HEK293T (cell line): ENCODE measurements around the gene ABCA4.

Experiments used
- BHLHE40 ChIP-seq: fragments of 450-650 bp; IDR thresholded peaks from 2 replicates; pipeline ENCODE4 v1.6.1; 2016; ENCODE audit warnings: mild to moderate bottlenecking, moderate library complexity, borderline replicate concordance
- ELF4 ChIP-seq: fragments of 450-650 bp; IDR thresholded peaks from 2 replicates; pipeline ENCODE4 v1.6.1; 2017; ENCODE audit warnings: antibody characterized with exemption
- FOXA1 ChIP-seq: fragments of 450-650 bp; IDR thresholded peaks from 2 replicates; pipeline ENCODE4 v1.6.1; 2016; ENCODE audit warnings: mild to moderate bottlenecking
- FOXK2 ChIP-seq: fragments of 450-650 bp; IDR thresholded peaks from 2 replicates; pipeline ENCODE4 v1.6.1; 2016; ENCODE audit warnings: mild to moderate bottlenecking
- HDGF ChIP-seq: fragments of 450-650 bp; IDR thresholded peaks from 2 replicates; pipeline ENCODE4 v1.6.1; 2017; ENCODE audit warnings: antibody characterized with exemption, borderline replicate concordance
- SUZ12 ChIP-seq: fragments of 450-650 bp; IDR thresholded peaks from 2 replicates; pipeline ENCODE4 v1.6.1; 2016; ENCODE audit warnings: mild to moderate bottlenecking
- TARDBP ChIP-seq: fragments of 450-650 bp; IDR thresholded peaks from 2 replicates; pipeline ENCODE4 v1.6.1; 2016
- ZNF384 ChIP-seq: fragments of 450-650 bp; IDR thresholded peaks from 2 replicates; pipeline ENCODE4 v1.6.1; 2016

- TF ChIP-seq ZNF384 (no peak), FOXA1 (no peak), BHLHE40 (no peak), SUZ12 (no peak), ELF4 (no peak), TARDBP (no peak), HDGF (no peak), FOXK2 (no peak)
Measured at GRCh38 chr1:94101613-94102525, 19.1 kb downstream of the ABCA4 start.
